Pericardium fibroblast (primary cell): Measurements from ENCODE around the gene CD248. TPM values are rescaled to one million over a fixed set of nuclear protein-coding genes. Genes with fewer than 3 reads are reported as not detected.

Source experiments
- total RNA-seq: library from RNA; depleted of rRNA; stranded (reverse); fragments of >200 nt; gene quantifications from 2 replicates; pipeline ENCODE4 v1.2.3, GENCODE V29; 2015

CD248 gene
- 500 and 529 TPM in 2 replicates for total RNA-seq

GRCh38 chr11:66316849-66317251, at the start of gene CD248:
Gene CD248 (minus strand): TSS chr11:66317044. CDS start chr11:66317027, 17 bp downstream.

GRCh38 chr11:66347425-66348276, 30.8 kb upstream of the CD248 start, which contains the start of gene B4GAT1:
Gene B4GAT1 (minus strand): TSS chr11:66347629. CDS start chr11:66347545, 84 bp downstream.

GRCh38 chr11:66344550-66345315, 27.9 kb upstream of the CD248 start, which contains the start of gene BRMS1:
Gene BRMS1 (minus strand): TSS chr11:66345104. CDS start chr11:66342234, 2,870 bp downstream.

GRCh38 chr11:66336234-66337102, 19.6 kb upstream of the CD248 start, which contains the start of gene RIN1:
Gene RIN1 (minus strand): TSS chr11:66336434. CDS start chr11:66336402, 32 bp downstream.

GRCh38 chr11:66291706-66292542, 24.9 kb downstream of the CD248 start, which contains the start of gene TMEM151A:
Gene TMEM151A (plus strand): TSS chr11:66291894. CDS start chr11:66292014, 120 bp downstream.

GRCh38 chr11:66288671-66289547, 27.9 kb downstream of the CD248 start, which contains the start of gene YIF1A:
Gene YIF1A (minus strand): TSS chr11:66289143. CDS start chr11:66288985, 158 bp downstream.

GRCh38 chr11:66277471-66278362, 39.1 kb downstream of the CD248 start, which contains the start of gene CNIH2:
Gene CNIH2 (plus strand): TSS chr11:66278175. CDS start chr11:66278457, 282 bp downstream.

GRCh38 chr11:66268244-66268951, 48.4 kb downstream of the CD248 start, which contains the start of gene RAB1B:
Gene RAB1B (plus strand): TSS chr11:66268639. CDS start chr11:66268680, 41 bp downstream.

Other genes starting within 250 kb of the CD248 start
- 35.2 and 42.0 TPM in 2 replicates for gene PACS1, start 246.8 kb downstream of the CD248 start, total RNA-seq
- 16.2 and 17.4 TPM in 2 replicates for gene KLC2, start 59.3 kb downstream of the CD248 start, total RNA-seq
- 93.9 and 103 TPM in 2 replicates for gene RAB1B, start 48.4 kb downstream of the CD248 start, total RNA-seq
- 0.70 TPM in 1 of 2 replicates, not detected in the other for gene CNIH2, start 38.9 kb downstream of the CD248 start, total RNA-seq
- gene YIF1A, start 27.9 kb downstream of the CD248 start, total RNA-seq, result 149 and 223 TPM in 2 replicates
- 0.34 and 5.6 TPM in 2 replicates for gene TMEM151A, start 25.1 kb downstream of the CD248 start, total RNA-seq
- gene RIN1, start 19.4 kb upstream of the CD248 start, total RNA-seq, result 18.4 and 25.3 TPM in 2 replicates
- gene BRMS1, start 28.1 kb upstream of the CD248 start, total RNA-seq, result 30.1 and 44.9 TPM in 2 replicates
- gene B4GAT1, start 30.6 kb upstream of the CD248 start, total RNA-seq, result 39.1 and 41.3 TPM in 2 replicates
- 0.26 TPM in 1 of 2 replicates, not detected in the other for gene SLC29A2, start 54.7 kb upstream of the CD248 start, total RNA-seq
- under 0.01 TPM in 1 of 2 replicates, not detected in the other for gene NPAS4, start 104.0 kb upstream of the CD248 start, total RNA-seq
- 44.0 and 45.0 TPM in 2 replicates for gene MRPL11, start 121.8 kb upstream of the CD248 start, total RNA-seq
- 6.7 and 8.4 TPM in 2 replicates for gene PELI3, start 149.9 kb upstream of the CD248 start, total RNA-seq
- 24.4 and 52.5 TPM in 2 replicates for gene DPP3, start 163.4 kb upstream of the CD248 start, total RNA-seq
- 18.6 and 33.6 TPM in 2 replicates for gene BBS1, start 193.6 kb upstream of the CD248 start, total RNA-seq
- 20.8 and 25.0 TPM in 2 replicates for gene ZDHHC24, start 229.0 kb upstream of the CD248 start, total RNA-seq
- gene ACTN3, start 229.9 kb upstream of the CD248 start, total RNA-seq, result under 0.01 and 0.26 TPM in 2 replicates